ENCODE measurements around the gene CDH13.

DNA sequence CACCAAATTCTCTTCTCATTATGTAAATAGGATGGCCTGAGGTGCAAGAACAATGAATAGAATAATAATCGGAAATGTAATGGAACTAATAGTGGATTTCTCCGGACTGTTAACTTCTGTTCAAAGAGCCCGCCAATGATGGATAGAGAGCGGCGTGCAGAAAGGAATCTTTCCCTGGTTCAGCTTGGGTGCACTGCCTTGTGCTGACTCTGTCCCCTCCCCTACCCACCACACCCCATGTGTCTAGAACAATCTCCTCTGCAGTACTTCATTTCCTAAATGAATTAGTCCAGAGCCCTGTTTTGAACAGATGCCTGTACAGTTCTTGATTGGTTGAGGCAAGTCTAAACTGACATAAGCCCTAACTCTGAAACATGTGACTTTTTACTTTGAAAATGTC lies 125.4 kb downstream of the CDH13 start:
- TF ChIP-seq, protein P1, sequence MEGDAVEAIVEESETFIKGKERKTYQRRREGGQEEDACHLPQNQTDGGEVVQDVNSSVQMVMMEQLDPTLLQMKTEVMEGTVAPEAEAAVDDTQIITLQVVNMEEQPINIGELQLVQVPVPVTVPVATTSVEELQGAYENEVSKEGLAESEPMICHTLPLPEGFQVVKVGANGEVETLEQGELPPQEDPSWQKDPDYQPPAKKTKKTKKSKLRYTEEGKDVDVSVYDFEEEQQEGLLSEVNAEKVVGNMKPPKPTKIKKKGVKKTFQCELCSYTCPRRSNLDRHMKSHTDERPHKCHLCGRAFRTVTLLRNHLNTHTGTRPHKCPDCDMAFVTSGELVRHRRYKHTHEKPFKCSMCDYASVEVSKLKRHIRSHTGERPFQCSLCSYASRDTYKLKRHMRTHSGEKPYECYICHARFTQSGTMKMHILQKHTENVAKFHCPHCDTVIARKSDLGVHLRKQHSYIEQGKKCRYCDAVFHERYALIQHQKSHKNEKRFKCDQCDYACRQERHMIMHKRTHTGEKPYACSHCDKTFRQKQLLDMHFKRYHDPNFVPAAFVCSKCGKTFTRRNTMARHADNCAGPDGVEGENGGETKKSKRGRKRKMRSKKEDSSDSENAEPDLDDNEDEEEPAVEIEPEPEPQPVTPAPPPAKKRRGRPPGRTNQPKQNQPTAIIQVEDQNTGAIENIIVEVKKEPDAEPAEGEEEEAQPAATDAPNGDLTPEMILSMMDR (IDR thresholded peaks at IDR 0.05; ENCODE audit: low read depth, low read length, poor library complexity, severe bottlenecking) = no peak
- TF ChIP-seq EZH2phosphoT487 (IDR thresholded peaks at IDR 0.05; ENCODE audit: borderline replicate concordance, low read length) = no peak

Data from DOHH2 (cell line).